CD8-positive, alpha-beta memory T cell (primary cell): Measurements from ENCODE around the gene NEDD4L. TPM values are rescaled to one million over a fixed set of nuclear protein-coding genes. Genes with fewer than 3 reads are reported as not detected.
A peak's percentile ranks its signal among the peaks of the same experiment; 100 is the strongest.

Experiments used
- CTCF ChIA-PET: fragments of 350-600 bp; sonication (Branson Sonifier 250); formaldehyde crosslinking; loops from one replicate; lab custom pipeline; 2021; ENCODE audit warnings: antibody characterized with exemption; lab: Charles Lee
- POLR2A ChIA-PET: fragments of 350-600 bp; sonication (Branson Sonifier 250); formaldehyde crosslinking; loops from one replicate; lab custom pipeline; 2021; ENCODE audit warnings: antibody characterized with exemption; lab: Charles Lee
- DNase-seq, 5 donors: peaks; one replicate each; pipeline versions ENCODE4 v3.0.0 to v3.0.0-alpha.2; 2020 to 2022; ENCODE audit warnings: mixed read lengths in 1 of 5
- H3K27ac ChIP-seq: one replicate; pipeline ENCODE4 v1.7.0; 2013; ENCODE audit warnings: low read depth, mild to moderate bottlenecking, low read length, moderate library complexity
- H3K27me3 ChIP-seq: 2 replicates; pipeline ENCODE4 v1.7.0; 2013; ENCODE audit warnings: low read length, mild to moderate bottlenecking; ENCODE audit not compliant: insufficient read depth, poor library complexity, severe bottlenecking
- H3K36me3 ChIP-seq: 2 replicates; pipeline ENCODE4 v1.7.0; 2013; ENCODE audit warnings: mild to moderate bottlenecking, low read length, moderate library complexity; ENCODE audit not compliant: insufficient read depth
- H3K4me1 ChIP-seq: 2 replicates; pipeline ENCODE4 v1.7.0; 2013; ENCODE audit warnings: mild to moderate bottlenecking, low read length, moderate library complexity; ENCODE audit not compliant: insufficient read depth
- H3K4me3 ChIP-seq: 2 replicates; pipeline ENCODE4 v1.7.0; 2013; ENCODE audit warnings: mild to moderate bottlenecking, low read length
- H3K9me3 ChIP-seq: 2 replicates; pipeline ENCODE4 v1.7.0; 2013; ENCODE audit warnings: mild to moderate bottlenecking, low read length
- H3K27ac Mint-ChIP-seq, 8 donors: one replicate each; pipeline ENCODE4 v1.8.0; 2020 to 2021; ENCODE audit warnings: mixed read lengths in 8 of 8, mild to moderate bottlenecking in 6 of 8, inconsistent platforms in 3 of 8, moderate library complexity in 3 of 8
- H3K27me3 Mint-ChIP-seq, 2 donors: one replicate each; pipeline ENCODE4 v1.8.0; 2020 to 2021; ENCODE audit warnings: mixed read lengths in 2 of 2, mild to moderate bottlenecking in 1 of 2, moderate library complexity in 1 of 2
- H3K36me3 Mint-ChIP-seq, 3 donors: one replicate each; pipeline ENCODE4 v1.8.0; 2020 to 2021; ENCODE audit warnings: mixed read lengths in 3 of 3, inconsistent platforms in 1 of 3, mild to moderate bottlenecking in 1 of 3
- H3K4me1 Mint-ChIP-seq, 3 donors: one replicate each; pipeline ENCODE4 v1.8.0; 2020 to 2021; ENCODE audit warnings: mixed read lengths in 3 of 3, inconsistent platforms in 1 of 3, mild to moderate bottlenecking in 1 of 3
- H3K4me3 Mint-ChIP-seq, 7 donors: one replicate each; pipeline ENCODE4 v1.8.0; 2020 to 2021; ENCODE audit warnings: mixed read lengths in 7 of 7, mild to moderate bottlenecking in 6 of 7, moderate library complexity in 4 of 7, inconsistent platforms in 2 of 7
- H3K9me3 Mint-ChIP-seq, 5 donors: one replicate each; pipeline ENCODE4 v1.8.0; 2020 to 2022; ENCODE audit warnings: mixed read lengths in 5 of 5, mild to moderate bottlenecking in 3 of 5, moderate library complexity in 2 of 5, inconsistent platforms in 1 of 5
- polyA plus RNA-seq: library from polyadenylated mRNA; unstranded; fragments of 300-500 nt; fragmentation: Illumina TruSeq; gene quantifications from one replicate; pipeline ENCODE4 v1.2.3, GENCODE V29; 2021
- total RNA-seq, 2 experiments: library from RNA; stranded (reverse); gene quantifications; one replicate each; pipeline ENCODE4 v1.2.3, GENCODE V29; 2021

NEDD4L gene
- total and polyA plus RNA-seq, 3 experiments from 2014 or later: 1.4 to 4.1 (median 3.0) TPM

GRCh38 chr18:58386780-58387179 is 342.8 kb downstream of the NEDD4L start:
- H3K4me1 Mint-ChIP-seq: no peaks in the 10 kb centered on the region
- no peak overlapping the region for H3K4me3 ChIP-seq
- H3K36me3 ChIP-seq: no peaks in the 10 kb centered on the region
- H3K27me3 Mint-ChIP-seq: peaks cover 0 to 5% of the 10 kb centered on the region in 2 donors
- ChIA-PET CTCF (no interaction called here), POLR2A (no interaction called here)
- H3K27ac Mint-ChIP-seq: no peak overlapping the region
- no peaks in the 10 kb centered on the region for H3K9me3 Mint-ChIP-seq
- H3K9me3 ChIP-seq: no peaks in the 10 kb centered on the region
- no peaks in the 10 kb centered on the region for H3K36me3 Mint-ChIP-seq
- no peaks in the 10 kb centered on the region for H3K4me1 ChIP-seq
- H3K4me3 Mint-ChIP-seq: no peak overlapping the region
- H3K27me3 ChIP-seq: no peaks in the 10 kb centered on the region
- no peak for DNase-seq
- no peak overlapping the region for H3K27ac ChIP-seq

GRCh38 chr18:58387716-58388115 is 343.7 kb downstream of the NEDD4L start:
- Histone ChIP-seq H3K27me3 (no peaks in the 10 kb centered on the region), H3K36me3 (no peaks in the 10 kb centered on the region), H3K4me1 (no peaks in the 10 kb centered on the region), H3K9me3 (no peaks in the 10 kb centered on the region), H3K27ac (no peak overlapping the region), H3K4me3 (no peak overlapping the region)
- no peak for DNase-seq
- Mint-ChIP-seq H3K27ac (no peak overlapping the region), H3K9me3 (no peaks in the 10 kb centered on the region), H3K36me3 (no peaks in the 10 kb centered on the region), H3K4me3 (no peak overlapping the region), H3K27me3 (peaks cover 0 to 5% of the 10 kb centered on the region in 2 donors), H3K4me1 (no peaks in the 10 kb centered on the region)
- ChIA-PET POLR2A (no interaction called here), CTCF (no interaction called here)

DNA sequence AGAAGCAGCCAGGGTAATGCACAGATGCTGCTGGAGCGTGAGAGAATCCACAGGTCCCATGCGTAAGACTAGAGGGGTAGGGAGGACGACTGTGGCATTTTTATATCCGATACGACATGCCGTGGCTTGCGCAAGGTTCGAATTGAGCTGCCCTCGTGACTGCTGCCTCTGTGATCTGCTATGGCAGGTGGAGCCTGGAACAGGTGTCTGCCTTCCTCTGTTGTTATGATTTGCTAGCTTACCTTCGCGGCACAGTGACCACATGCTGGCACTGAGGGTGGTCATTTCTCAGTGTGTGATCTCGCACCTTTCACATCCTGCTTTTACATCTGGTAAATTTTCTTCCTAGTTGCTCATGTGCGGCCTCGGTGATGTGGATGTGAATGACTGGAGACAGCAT is 344.7 kb downstream of the NEDD4L start:
- no peaks in the 10 kb centered on the region for H3K9me3 Mint-ChIP-seq
- peak overlapping the region in 1 of 8 donors; percentile 72 for H3K27ac Mint-ChIP-seq

GRCh38 chr18:58389745-58390144 is 345.7 kb downstream of the NEDD4L start:
- H3K9me3 ChIP-seq: no peaks in the 10 kb centered on the region
- no peak for DNase-seq
- no peaks in the 10 kb centered on the region for H3K36me3 ChIP-seq
- ChIA-PET POLR2A (no interaction called here), CTCF (no interaction called here)
- H3K27ac ChIP-seq: no peak overlapping the region
- Mint-ChIP-seq H3K4me3 (no peak overlapping the region), H3K9me3 (no peaks in the 10 kb centered on the region), H3K27ac (no peak overlapping the region), H3K36me3 (no peaks in the 10 kb centered on the region), H3K27me3 (peaks cover 0 to 5% of the 10 kb centered on the region in 2 donors), H3K4me1 (no peaks in the 10 kb centered on the region)
- no peaks in the 10 kb centered on the region for H3K27me3 ChIP-seq
- H3K4me1 ChIP-seq: no peaks in the 10 kb centered on the region
- no peak overlapping the region for H3K4me3 ChIP-seq

More for the DNA sequence above, 344.7 kb downstream of the NEDD4L start:
- H3K36me3 Mint-ChIP-seq: no peaks in the 10 kb centered on the region
- no peak overlapping the region for H3K27ac ChIP-seq
- peaks cover 0 to 5% of the 10 kb centered on the region in 2 donors for H3K27me3 Mint-ChIP-seq
- H3K27me3 ChIP-seq: no peaks in the 10 kb centered on the region
- POLR2A ChIA-PET: no interaction called here
- no peaks in the 10 kb centered on the region for H3K4me1 Mint-ChIP-seq
- DNase-seq: no peak
- CTCF ChIA-PET: no interaction called here
- H3K4me3 ChIP-seq: no peak overlapping the region
- H3K4me1 ChIP-seq: no peaks in the 10 kb centered on the region
- no peaks in the 10 kb centered on the region for H3K9me3 ChIP-seq
- H3K4me3 Mint-ChIP-seq: no peak overlapping the region
- H3K36me3 ChIP-seq: no peaks in the 10 kb centered on the region

DNA sequence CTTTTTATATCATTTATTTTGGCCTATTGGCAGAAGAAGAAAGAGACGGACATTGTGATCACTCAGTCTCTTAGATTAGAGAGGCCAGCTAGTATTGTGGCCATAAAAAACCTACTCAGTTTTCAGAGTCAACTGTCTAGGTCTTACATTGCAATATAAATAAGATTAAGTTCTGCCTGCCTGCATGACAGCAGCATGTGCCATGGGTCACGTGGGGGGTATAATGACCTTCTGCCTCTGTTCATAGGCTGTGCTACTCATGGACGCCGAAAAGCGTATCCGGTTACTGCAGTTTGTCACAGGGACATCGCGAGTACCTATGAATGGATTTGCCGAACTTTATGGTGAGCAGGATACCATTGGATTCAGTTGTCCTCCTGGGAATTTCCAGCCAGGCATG is 346.4 kb downstream of the NEDD4L start:
- POLR2A ChIA-PET: no interaction called here
- CTCF ChIA-PET: no interaction called here
- no peak for DNase-seq
- no peaks in the 10 kb centered on the region for H3K36me3 Mint-ChIP-seq
- Histone ChIP-seq H3K27ac (no peak overlapping the region), H3K4me3 (no peak overlapping the region), H3K9me3 (no peaks in the 10 kb centered on the region), H3K36me3 (no peaks in the 10 kb centered on the region), H3K4me1 (no peaks in the 10 kb centered on the region), H3K27me3 (no peaks in the 10 kb centered on the region)
- H3K9me3 Mint-ChIP-seq: no peaks in the 10 kb centered on the region
- H3K27me3 Mint-ChIP-seq: peaks cover 0 to 5% of the 10 kb centered on the region in 2 donors
- no peaks in the 10 kb centered on the region for H3K4me1 Mint-ChIP-seq
- H3K4me3 Mint-ChIP-seq: no peak overlapping the region
- no peak overlapping the region for H3K27ac Mint-ChIP-seq

- ChIA-PET POLR2A (no interaction called here), CTCF (no interaction called here)
- Mint-ChIP-seq H3K4me1 (peaks cover 0 to 3% (median 0%) of the 10 kb centered on the region in 3 donors), H3K9me3 (no peaks in the 10 kb centered on the region), H3K27ac (no peak overlapping the region), H3K4me3 (no peak overlapping the region), H3K27me3 (peaks cover 0 to 5% of the 10 kb centered on the region in 2 donors), H3K36me3 (no peaks in the 10 kb centered on the region)
- no peak for DNase-seq
- no peak overlapping the region for H3K27ac ChIP-seq
- H3K36me3 ChIP-seq: no peaks in the 10 kb centered on the region
- H3K4me1 ChIP-seq: no peaks in the 10 kb centered on the region
- H3K9me3 ChIP-seq: no peaks in the 10 kb centered on the region
- H3K27me3 ChIP-seq: no peaks in the 10 kb centered on the region
- H3K4me3 ChIP-seq: no peak overlapping the region
These were observed 347.3 kb downstream of the NEDD4L start for GRCh38 chr18:58391231-58391825.

DNA sequence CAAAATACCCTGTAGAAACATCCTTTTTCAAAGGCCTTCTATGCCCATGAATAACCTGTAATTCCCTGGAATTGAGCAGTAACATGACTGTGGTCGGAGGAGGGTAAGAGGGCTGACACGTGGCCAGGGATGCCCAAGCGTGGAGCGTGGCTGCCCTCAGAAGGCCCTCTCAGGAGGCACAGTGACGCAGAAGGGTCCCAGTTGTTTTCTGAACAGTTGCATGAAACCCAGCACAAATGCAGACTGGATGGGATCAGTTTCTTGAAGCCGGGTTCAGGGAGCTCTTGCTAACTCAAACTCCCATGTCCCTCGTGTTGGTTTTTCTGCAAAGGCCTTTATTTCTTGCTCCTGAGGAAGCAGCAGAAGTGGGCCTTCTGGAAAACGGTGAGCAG is 347.9 kb downstream of the NEDD4L start:
- H3K9me3 Mint-ChIP-seq: no peaks in the 10 kb centered on the region
- Histone ChIP-seq H3K4me3 (no peak overlapping the region), H3K9me3 (no peaks in the 10 kb centered on the region), H3K27ac (no peak overlapping the region), H3K36me3 (no peaks in the 10 kb centered on the region), H3K27me3 (no peaks in the 10 kb centered on the region), H3K4me1 (no peaks in the 10 kb centered on the region)
- H3K27ac Mint-ChIP-seq: no peak overlapping the region
- ChIA-PET POLR2A (no interaction called here), CTCF (no interaction called here)
- peaks cover 0 to 3% (median 0%) of the 10 kb centered on the region in 3 donors for H3K4me1 Mint-ChIP-seq
- no peak for DNase-seq
- H3K36me3 Mint-ChIP-seq: no peaks in the 10 kb centered on the region
- peaks cover 0 to 4% of the 10 kb centered on the region in 2 donors for H3K27me3 Mint-ChIP-seq
- H3K4me3 Mint-ChIP-seq: no peak overlapping the region

DNA sequence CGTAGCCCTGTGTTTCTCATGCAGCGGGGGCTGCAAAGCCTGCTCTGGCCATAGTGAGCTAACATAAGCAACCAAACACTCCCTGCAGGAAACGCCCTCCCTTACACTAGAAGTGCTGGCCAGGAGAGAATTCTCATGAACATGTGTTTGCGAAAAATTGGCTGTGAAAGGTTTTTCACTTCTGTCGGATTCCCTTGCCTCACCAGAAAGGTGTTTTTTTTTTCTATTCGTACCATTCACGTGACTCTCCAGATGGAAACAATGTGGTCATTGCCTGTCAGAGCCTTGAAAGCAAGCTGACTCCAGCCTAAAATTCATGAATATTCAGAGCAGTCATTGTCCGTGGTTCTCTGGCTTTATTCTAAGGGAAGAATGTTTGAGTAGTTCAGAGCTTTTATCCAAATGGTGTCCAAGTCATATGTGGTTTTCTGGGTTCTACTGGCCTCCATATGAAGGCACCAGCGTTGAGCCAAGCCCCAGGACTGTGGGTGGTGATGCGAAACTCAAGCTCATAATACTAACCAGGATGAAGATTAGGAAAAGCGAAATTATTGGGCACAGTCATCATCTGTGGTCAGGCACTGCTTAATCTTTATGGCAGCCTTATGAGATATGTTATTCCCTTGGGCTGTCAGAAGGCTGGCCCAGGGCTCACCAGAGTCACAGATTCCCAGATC is 348.4 kb downstream of the NEDD4L start:
- no peak for DNase-seq
- Mint-ChIP-seq H3K27ac (no peak overlapping the region), H3K4me3 (no peak overlapping the region), H3K36me3 (no peaks in the 10 kb centered on the region), H3K4me1 (peaks cover 0 to 3% (median 0%) of the 10 kb centered on the region in 3 donors), H3K9me3 (no peaks in the 10 kb centered on the region), H3K27me3 (peaks cover 0 to 4% of the 10 kb centered on the region in 2 donors)
- no peak overlapping the region for H3K27ac ChIP-seq
- ChIA-PET CTCF (no interaction called here), POLR2A (no interaction called here)
- H3K36me3 ChIP-seq: no peaks in the 10 kb centered on the region
- H3K9me3 ChIP-seq: no peaks in the 10 kb centered on the region
- H3K4me3 ChIP-seq: no peak overlapping the region
- no peaks in the 10 kb centered on the region for H3K4me1 ChIP-seq
- no peaks in the 10 kb centered on the region for H3K27me3 ChIP-seq
